ENCODE results near the gene TAC3.
"Not testable (repeated sequence)": the region's sequence is repeated elsewhere in the genome, so short reads cannot be mapped to it uniquely, and the experiment has no call there.

The TAC3 gene

DNA sequence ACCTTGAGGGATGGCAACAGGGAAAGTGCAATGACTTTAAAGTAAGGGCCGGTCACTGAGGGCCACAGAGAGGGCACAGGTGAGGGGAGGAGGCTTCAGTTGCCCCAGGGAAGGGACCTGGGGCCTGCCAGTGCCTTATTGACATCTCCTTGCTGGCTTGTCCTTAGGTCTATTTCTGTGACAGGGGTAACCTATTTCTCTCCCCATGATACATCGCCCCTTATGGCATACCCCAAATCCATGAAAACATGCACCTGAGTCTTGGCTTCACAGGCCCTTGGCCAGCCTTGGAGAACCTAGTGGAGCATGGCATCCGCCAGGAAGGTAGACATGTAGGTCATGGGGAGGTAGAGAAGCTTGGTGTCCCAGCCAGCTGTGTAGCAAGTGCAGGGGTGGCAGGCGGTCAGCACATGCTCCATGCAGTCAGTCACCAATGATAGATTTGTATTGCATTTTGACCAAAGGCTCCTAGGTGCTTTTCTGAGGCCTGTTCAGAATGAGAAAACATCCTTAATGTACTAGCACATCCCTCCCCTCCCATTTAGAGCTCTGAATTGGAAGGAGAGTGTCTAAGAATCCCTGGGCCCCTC is 35.3 kb downstream of the TAC3 start:
- no peak for DNase-seq

DNA sequence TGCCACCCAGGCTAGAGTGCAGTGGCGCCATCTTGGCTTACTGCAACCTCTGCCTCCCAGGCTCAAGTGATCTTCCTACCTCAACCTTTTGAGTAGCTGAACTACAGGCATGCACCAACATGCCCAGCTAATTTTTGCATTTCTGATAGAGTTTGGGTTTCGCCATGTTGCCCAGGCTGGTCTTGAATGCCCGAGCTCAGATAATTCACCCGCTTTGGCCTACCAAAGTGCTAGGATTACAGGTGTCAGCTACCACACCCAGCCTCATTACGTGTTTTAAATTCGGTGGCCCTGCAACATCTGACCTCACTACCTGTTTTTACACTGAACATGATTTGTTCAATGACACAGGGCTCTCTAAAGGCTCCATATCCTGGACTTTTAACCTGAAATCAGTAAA is 36.1 kb downstream of the TAC3 start:
- no peak for DNase-seq

DNA sequence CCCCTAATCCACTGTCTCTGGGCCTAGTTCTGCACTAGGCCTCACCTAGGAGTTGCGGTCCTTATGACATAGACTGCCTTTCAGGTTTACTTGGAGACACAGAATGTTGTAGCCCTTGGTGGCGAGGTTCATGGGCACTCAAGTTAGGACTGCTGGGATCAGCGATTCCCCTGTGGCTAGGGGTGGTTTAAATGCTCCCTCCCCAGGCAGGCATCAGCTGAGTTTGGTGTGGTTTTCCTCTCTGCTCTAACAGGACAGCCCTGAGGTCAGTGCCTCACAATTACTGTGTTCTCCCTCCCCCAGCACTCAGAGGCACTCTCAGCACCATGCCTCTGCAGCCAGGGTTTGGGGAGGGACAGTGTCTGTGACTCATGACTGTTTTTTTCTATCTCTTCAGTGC is 36.7 kb downstream of the TAC3 start:
- no peak for DNase-seq

DNA sequence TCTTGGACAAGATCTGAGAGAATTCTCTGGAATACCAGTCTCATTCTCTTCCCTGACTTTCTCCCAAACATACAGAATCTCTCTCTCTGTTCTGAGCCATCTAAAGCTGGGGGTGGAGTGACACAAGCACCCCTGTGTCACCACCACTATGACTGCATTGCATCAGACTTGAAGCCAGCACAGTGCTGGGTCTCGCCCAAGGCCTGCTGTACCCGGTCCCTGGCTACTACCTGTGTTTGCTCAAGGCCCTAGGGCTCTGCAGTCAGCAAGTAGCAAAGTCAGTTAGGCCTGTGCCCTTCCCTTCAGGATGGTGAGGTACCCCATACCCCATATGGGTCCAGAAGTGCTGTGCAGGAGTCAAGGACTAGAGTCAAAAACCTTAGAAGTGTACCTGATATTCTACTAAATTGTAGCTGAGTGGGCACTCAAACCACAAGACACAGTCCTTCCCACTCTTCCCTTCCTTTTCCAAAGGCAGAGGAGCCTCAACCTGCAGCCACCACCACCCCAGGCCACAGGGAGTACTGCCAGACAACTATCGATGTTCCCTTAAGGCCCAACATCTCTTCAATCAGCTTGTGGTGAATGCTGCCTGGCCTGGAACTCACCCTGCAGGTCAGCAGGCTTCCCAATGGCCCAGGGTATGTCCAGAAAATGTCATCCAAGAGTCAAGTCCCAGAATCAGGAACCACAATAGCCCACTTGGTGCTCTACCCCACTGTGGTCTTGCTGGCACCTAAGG is 37.8 kb downstream of the TAC3 start:
- DNase-seq, result no peak

DNA sequence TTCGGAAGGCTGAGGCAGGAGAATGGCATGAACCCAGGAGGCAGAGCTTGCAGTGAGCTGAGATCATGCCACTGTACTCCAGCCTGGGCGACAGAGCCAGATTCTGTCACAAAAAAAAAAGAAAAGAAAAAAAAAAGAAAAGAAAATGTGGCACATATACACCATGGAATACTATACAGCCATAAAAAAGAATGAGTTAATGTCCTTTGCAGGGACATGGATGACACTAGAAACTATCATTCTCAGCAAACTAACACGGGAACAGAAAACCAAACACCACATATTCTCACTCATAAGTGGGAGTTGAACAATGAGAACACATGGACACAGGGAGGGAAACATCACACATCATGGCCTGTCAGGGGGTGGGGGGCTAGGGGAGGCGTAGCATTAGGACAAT is 39.0 kb downstream of the TAC3 start:
- DNase-seq, result not testable (repeated sequence)

DNA sequence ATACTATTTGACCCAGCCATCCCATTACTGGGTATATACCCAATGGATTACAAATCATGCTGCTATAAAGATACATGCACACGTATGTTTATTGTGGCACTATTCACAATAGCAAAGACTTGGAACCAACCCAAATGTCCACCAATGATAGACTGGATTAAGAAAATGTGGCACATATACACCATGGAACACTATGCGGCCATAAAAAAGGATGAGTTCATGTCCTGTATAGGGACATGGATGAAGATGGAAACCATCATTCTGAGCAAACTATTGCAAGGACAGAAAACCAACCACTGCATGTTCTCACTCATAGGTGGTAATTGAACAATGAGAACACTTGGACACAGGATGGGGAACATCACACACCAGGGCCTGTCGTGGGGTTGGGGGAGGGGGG is 42.1 kb downstream of the TAC3 start:
- not testable (repeated sequence) for DNase-seq

DNA sequence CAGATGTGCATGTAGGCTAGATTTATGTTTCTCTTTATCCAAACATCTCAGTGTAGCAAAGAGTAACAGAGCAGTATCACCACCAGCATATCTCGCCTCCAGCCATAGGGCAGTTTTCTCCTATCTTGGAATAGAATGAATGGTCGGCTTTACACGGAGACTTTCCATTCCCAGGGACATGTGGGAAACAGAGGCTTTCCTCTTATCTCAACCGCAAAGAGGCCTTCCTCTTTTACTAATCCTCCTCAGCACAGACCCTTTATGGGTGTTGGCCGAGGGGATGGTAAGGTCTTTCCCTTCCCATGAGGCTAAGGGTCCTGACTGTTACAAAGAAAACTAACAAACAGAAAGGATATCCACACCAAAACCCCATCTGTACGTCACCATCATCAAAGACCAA is 47.4 kb downstream of the TAC3 start:
- DNase-seq, result not testable (repeated sequence)

DNA sequence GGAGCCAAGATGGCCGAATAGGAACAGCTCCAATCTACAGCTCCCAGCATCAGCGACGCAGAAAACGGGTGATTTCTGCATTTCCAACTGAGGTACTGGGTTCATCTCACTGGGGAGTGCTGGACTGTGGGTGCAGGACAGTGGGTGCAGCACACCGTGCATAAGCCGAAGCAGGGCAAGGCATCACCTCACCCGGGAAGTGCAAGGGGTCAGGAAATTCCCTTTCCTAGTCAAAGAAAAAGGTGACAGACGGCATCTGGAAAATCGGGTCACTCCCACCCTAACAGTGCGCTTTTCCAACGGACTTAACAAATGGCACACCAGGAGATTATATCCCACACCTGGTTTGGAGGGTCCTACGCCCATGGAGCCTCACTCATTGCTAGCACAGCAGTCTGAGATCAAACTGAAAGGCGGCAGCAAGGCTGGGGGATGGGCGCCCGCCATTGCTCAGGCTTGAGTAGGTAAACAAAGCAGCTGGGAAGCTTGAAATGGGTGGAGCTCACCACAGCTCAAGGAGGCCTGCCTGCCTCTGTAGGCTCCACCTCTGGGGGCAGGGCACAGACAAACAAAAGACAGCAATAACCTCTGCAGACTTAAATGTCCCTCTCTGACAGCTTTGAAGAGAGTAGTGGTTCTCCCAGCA is 50.2 kb downstream of the TAC3 start:
- DNase-seq, result not testable (repeated sequence)

DNA sequence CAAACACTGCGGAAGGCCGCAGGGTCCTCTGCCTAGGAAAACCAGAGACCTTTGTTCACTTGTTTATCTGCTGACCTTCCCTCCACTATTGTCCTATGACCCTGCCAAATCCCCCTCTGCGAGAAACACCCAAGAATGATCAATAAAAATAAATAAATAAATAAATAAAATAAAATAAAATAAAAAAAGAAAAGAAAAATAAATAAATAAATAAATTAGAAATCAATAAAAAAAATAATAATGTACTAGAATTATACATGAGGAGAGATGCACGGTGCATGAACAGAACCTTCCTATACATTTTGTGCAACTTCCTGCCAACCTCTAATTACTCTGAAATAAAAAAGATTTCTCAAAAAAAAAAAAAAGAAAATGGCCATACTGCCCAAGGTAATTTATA is 51.2 kb downstream of the TAC3 start:
- DNase-seq, result not testable (repeated sequence)

DNA sequence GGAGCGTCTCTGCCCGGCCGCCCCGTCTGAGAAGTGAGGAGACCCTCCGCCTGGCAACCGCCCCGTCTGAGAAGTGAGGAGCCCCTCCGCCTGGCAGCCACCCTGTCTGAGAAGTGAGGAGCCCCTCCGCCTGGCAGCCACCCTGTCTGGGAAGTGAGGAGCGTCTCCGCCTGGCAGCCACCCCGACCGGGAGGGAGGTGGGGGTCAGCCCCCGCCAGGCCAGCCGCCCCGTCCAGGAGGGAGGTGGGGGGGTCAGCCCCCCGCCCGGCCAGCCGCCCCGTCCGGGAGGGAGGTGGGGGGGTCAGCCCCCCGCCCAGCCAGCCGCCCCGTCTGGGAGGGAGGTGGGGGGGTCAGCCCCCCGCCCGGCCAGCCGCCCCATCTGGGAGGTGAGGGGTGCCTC is 52.8 kb downstream of the TAC3 start:
- DNase-seq, result not testable (repeated sequence)

DNA sequence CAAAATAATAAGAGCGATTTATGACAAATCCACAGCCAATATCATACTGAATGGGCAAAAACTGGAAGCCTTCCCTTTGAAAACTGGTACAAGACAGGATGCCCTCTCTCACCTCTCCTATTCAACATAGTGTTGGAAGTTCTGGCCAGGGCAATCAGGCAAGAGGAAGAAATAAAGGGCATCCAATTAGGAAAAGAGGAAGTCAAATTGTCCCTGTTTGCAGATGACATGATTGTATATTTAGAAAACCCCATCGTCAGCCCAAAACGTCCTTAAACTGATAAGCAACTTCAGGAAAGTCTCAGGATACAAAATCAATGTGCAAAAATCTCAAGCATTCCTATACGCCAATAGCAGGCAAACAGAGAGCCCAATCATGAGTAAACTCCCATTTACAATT is 54.1 kb downstream of the TAC3 start:
- not testable (repeated sequence) for DNase-seq
